Astrocyte (in vitro differentiated cells and primary cell): ENCODE data around the gene MYO1B. TPM values are rescaled to one million over a fixed set of nuclear protein-coding genes. Genes with fewer than 3 reads are reported as not detected.
A peak's percentile ranks its signal among the peaks of the same experiment; 100 is the strongest.

Experiments used
- DNase-seq: peaks from one replicate; pipeline ENCODE4 v3.0.0-alpha.2; 2010; ENCODE audit warnings: low read depth
- FAIRE-seq: peaks from 2 replicates; lab custom pipeline; 2011; peaks lifted over from hg19 to GRCh38; lab: Jason Lieb, UNC
- H2AFZ ChIP-seq: 2 replicates; pipeline ENCODE4 v1.6.0; 2012; ENCODE audit warnings: low read depth, low read length, inconsistent platforms
- H3K27ac ChIP-seq: 2 replicates; pipeline ENCODE4 v1.5.1; 2011; ENCODE audit warnings: low read depth, low read length, inconsistent platforms
- H3K27me3 ChIP-seq: 2 replicates; pipeline ENCODE4 v1.6.0; 2011; ENCODE audit warnings: low read length, inconsistent platforms; ENCODE audit not compliant: insufficient read depth
- H3K36me3 ChIP-seq: 2 replicates; pipeline ENCODE4 v1.5.1; 2011; ENCODE audit warnings: low read length, inconsistent platforms; ENCODE audit not compliant: insufficient read depth
- H3K4me1 ChIP-seq: 2 replicates; pipeline ENCODE4 v1.5.1; 2011; ENCODE audit warnings: low read length, inconsistent platforms; ENCODE audit not compliant: insufficient read depth
- H3K4me2 ChIP-seq: 2 replicates; pipeline ENCODE4 v1.6.0; 2012; ENCODE audit warnings: low read length, inconsistent platforms
- H3K4me3 ChIP-seq: 2 replicates; pipeline ENCODE4 v1.5.1; 2011; ENCODE audit warnings: low read depth, mild to moderate bottlenecking, low read length, inconsistent platforms; ENCODE audit not compliant: insufficient read depth
- H3K79me2 ChIP-seq: 2 replicates; pipeline ENCODE4 v1.6.0; 2012; ENCODE audit warnings: mild to moderate bottlenecking, low read length, inconsistent platforms; ENCODE audit not compliant: insufficient read depth
- H3K9ac ChIP-seq: 2 replicates; pipeline ENCODE4 v1.6.0; 2012; ENCODE audit warnings: mild to moderate bottlenecking, low read length, inconsistent platforms
- H3K9me3 ChIP-seq: 2 replicates; pipeline ENCODE4 v1.5.1; 2012; ENCODE audit warnings: low read depth, mild to moderate bottlenecking, low read length, inconsistent platforms; ENCODE audit not compliant: insufficient read depth
- H4K20me1 ChIP-seq: 2 replicates; pipeline ENCODE4 v1.6.0; 2012; ENCODE audit warnings: low read length, inconsistent platforms; ENCODE audit not compliant: insufficient read depth
- H3K27ac Mint-ChIP-seq: one replicate; pipeline ENCODE4 v1.8.0; 2021; ENCODE audit warnings: mild to moderate bottlenecking, mixed read lengths; ENCODE audit not compliant: unreplicated experiment
- H3K27me3 Mint-ChIP-seq: one replicate; pipeline ENCODE4 v1.8.0; 2021; ENCODE audit warnings: low read depth, mixed read lengths; ENCODE audit not compliant: unreplicated experiment
- H3K36me3 Mint-ChIP-seq: one replicate; pipeline ENCODE4 v1.8.0; 2021; ENCODE audit warnings: low read depth, mixed read lengths; ENCODE audit not compliant: unreplicated experiment
- H3K4me1 Mint-ChIP-seq: one replicate; pipeline ENCODE4 v1.8.0; 2021; ENCODE audit warnings: low read depth, mixed read lengths; ENCODE audit not compliant: unreplicated experiment
- H3K4me3 Mint-ChIP-seq: one replicate; pipeline ENCODE4 v1.8.0; 2021; ENCODE audit warnings: mild to moderate bottlenecking, moderate library complexity, mixed read lengths; ENCODE audit not compliant: unreplicated experiment
- H3K9me3 Mint-ChIP-seq: one replicate; pipeline ENCODE4 v1.8.0; 2021; ENCODE audit warnings: mild to moderate bottlenecking, mixed read lengths; ENCODE audit not compliant: unreplicated experiment
- CTCF ChIP-seq: IDR thresholded peaks from 2 replicates; pipeline ENCODE4 v1.5.1; 2011; ENCODE audit warnings: low read depth, mild to moderate bottlenecking, inconsistent platforms, low read length, moderate library complexity; ENCODE audit not compliant: insufficient read depth
- EZH2 ChIP-seq: IDR thresholded peaks from 2 replicates; pipeline ENCODE4 v1.6.1; 2012; ENCODE audit warnings: mild to moderate bottlenecking, low read length, inconsistent platforms; ENCODE audit not compliant: insufficient read depth
- total RNA-seq: library from RNA; stranded (reverse); gene quantifications from 2 replicates; pipeline ENCODE4 v1.2.1, GENCODE V29; 2021

The MYO1B gene
- total RNA-seq, 1 donor from 2014 or later, result 95.7 TPM

- Histone ChIP-seq H4K20me1 (peaks cover 17% of the 10 kb centered on the region), H3K27me3 (no peaks in the 10 kb centered on the region), H3K79me2 (peaks cover 84% of the 10 kb centered on the region), H2AFZ (no peak overlapping the region), H3K9me3 (no peaks in the 10 kb centered on the region), H3K27ac (no peak overlapping the region), H3K4me1 (peaks cover 6% of the 10 kb centered on the region), H3K9ac (no peak overlapping the region), H3K4me2 (no peak overlapping the region), H3K4me3 (no peak overlapping the region), H3K36me3 (peaks cover 16% of the 10 kb centered on the region)
- TF ChIP-seq EZH2 (no peak), CTCF (no peak)
- Mint-ChIP-seq H3K27me3 (no peaks in the 10 kb centered on the region), H3K4me1 (peaks cover 6% of the 10 kb centered on the region), H3K27ac (no peak overlapping the region), H3K36me3 (peaks cover 11% of the 10 kb centered on the region), H3K9me3 (no peaks in the 10 kb centered on the region), H3K4me3 (no peak overlapping the region)
- DNase-seq (no peak), FAIRE-seq (no peak)
Observed at GRCh38 chr2:191328150-191328809, 83.1 kb downstream of the MYO1B start.

GRCh38 chr2:191329841-191330240, 84.6 kb downstream of the MYO1B start:
- Histone ChIP-seq H4K20me1 (peaks cover 17% of the 10 kb centered on the region), H3K9me3 (no peaks in the 10 kb centered on the region), H3K36me3 (peaks cover 16% of the 10 kb centered on the region), H2AFZ (no peak overlapping the region), H3K27me3 (no peaks in the 10 kb centered on the region), H3K27ac (no peak overlapping the region), H3K4me1 (peaks cover 16% of the 10 kb centered on the region), H3K9ac (no peak overlapping the region), H3K4me2 (no peak overlapping the region), H3K4me3 (no peak overlapping the region), H3K79me2 (peaks cover 72% of the 10 kb centered on the region)
- TF ChIP-seq CTCF (no peak), EZH2 (no peak)
- H3K27ac Mint-ChIP-seq, result no peak overlapping the region
- FAIRE-seq, result no peak
- no peak for DNase-seq
- H3K27me3 Mint-ChIP-seq, result no peaks in the 10 kb centered on the region
- peaks cover 15% of the 10 kb centered on the region for H3K36me3 Mint-ChIP-seq
- H3K4me1 Mint-ChIP-seq, result peaks cover 14% of the 10 kb centered on the region
- no peak overlapping the region for H3K4me3 Mint-ChIP-seq
- H3K9me3 Mint-ChIP-seq, result no peaks in the 10 kb centered on the region

GRCh38 chr2:191333911-191334357, 88.7 kb downstream of the MYO1B start:
- Histone ChIP-seq H3K9ac (peak overlapping the region; percentile 62), H3K9me3 (no peaks in the 10 kb centered on the region), H4K20me1 (peaks cover 5% of the 10 kb centered on the region), H3K4me1 (peaks cover 16% of the 10 kb centered on the region), H3K27ac (peak overlapping the region; percentile 85), H3K79me2 (peaks cover 68% of the 10 kb centered on the region), H3K27me3 (no peaks in the 10 kb centered on the region), H3K36me3 (peaks cover 26% of the 10 kb centered on the region), H2AFZ (no peak overlapping the region), H3K4me3 (no peak overlapping the region), H3K4me2 (peak overlapping the region; percentile 74)
- Mint-ChIP-seq H3K4me1 (peaks cover 14% of the 10 kb centered on the region), H3K27me3 (no peaks in the 10 kb centered on the region), H3K36me3 (peaks cover 17% of the 10 kb centered on the region), H3K4me3 (no peak overlapping the region), H3K27ac (peak overlapping the region; percentile 75), H3K9me3 (no peaks in the 10 kb centered on the region)
- FAIRE-seq, result peak; percentile 64
- peak; percentile 97 for DNase-seq
- no peak for TF ChIP-seq EZH2
